Stimulated activated CD4-positive, alpha-beta T cell treated with anti-CD3 and anti-CD28 coated beads, TNF-alpha, amount 100 ng/mL, for 24 hours (primary cell): ENCODE measurements around the gene LSM3.

ENCODE experiments used
- DNase-seq, 3 experiments: peaks; one replicate each; pipeline ENCODE4 v3.0.0-alpha.2; 2020; ENCODE audit warnings: low read depth in 3 of 3

The LSM3 gene

GRCh38 chr3:14157951-14158350, 20.7 kb upstream of the LSM3 start:
- DNase-seq: no peak

- no peak for DNase-seq
Measured at GRCh38 chr3:14158370-14158769, 20.2 kb upstream of the LSM3 start.

- DNase-seq: no peak
Measured at GRCh38 chr3:14159426-14159825, 19.2 kb upstream of the LSM3 start.

- no peak for DNase-seq
Measured at GRCh38 chr3:14161282-14161681, 17.3 kb upstream of the LSM3 start.

- no peak for DNase-seq
Measured at GRCh38 chr3:14162178-14162577, 16.4 kb upstream of the LSM3 start.

GRCh38 chr3:14166877-14167603, 11.6 kb upstream of the LSM3 start:
- no peak for DNase-seq

GRCh38 chr3:14169435-14169834, 9.2 kb upstream of the LSM3 start:
- DNase-seq: no peak

GRCh38 chr3:14169871-14170270, 8.7 kb upstream of the LSM3 start:
- DNase-seq: no peak

GRCh38 chr3:14170531-14171159, 8.0 kb upstream of the LSM3 start:
- DNase-seq: no peak

- DNase-seq: no peak
Measured at GRCh38 chr3:14172496-14172895, 6.1 kb upstream of the LSM3 start.

- DNase-seq: no peak
Measured at GRCh38 chr3:14174483-14174882, 4.1 kb upstream of the LSM3 start.

- DNase-seq: peak; percentile 7 to 47 (median 8)
Measured at GRCh38 chr3:14175383-14176037, 3.1 kb upstream of the LSM3 start.

GRCh38 chr3:14177580-14178246, 904 bp upstream of the LSM3 start:
- DNase-seq: no peak

GRCh38 chr3:14179114-14179465, 473 bp downstream of the LSM3 start:
- no peak for DNase-seq

- no peak for DNase-seq
Measured at GRCh38 chr3:14179795-14180194, 1.2 kb downstream of the LSM3 start.

- DNase-seq: no peak
Measured at GRCh38 chr3:14181253-14181652, 2.6 kb downstream of the LSM3 start.

GRCh38 chr3:14183015-14183577, 4.5 kb downstream of the LSM3 start:
- DNase-seq: no peak

- no peak for DNase-seq
Measured at GRCh38 chr3:14186854-14187458, 8.3 kb downstream of the LSM3 start.

GRCh38 chr3:14188041-14188754, 9.6 kb downstream of the LSM3 start:
- no peak for DNase-seq

- DNase-seq: no peak
Measured at GRCh38 chr3:14194865-14195264, 16.2 kb downstream of the LSM3 start.

GRCh38 chr3:14199641-14200040, 21.0 kb downstream of the LSM3 start:
- DNase-seq: no peak
